SK-N-SH (cell line): ENCODE data around the gene MYL12A.

Experiments
- EP300 ChIP-seq, 2 experiments: IDR thresholded peaks; 2 replicates each; pipeline versions ENCODE4 v1.4.0 to v1.6.1; 2012; ENCODE audit warnings: borderline replicate concordance in 1 of 2, low read depth in 1 of 2, low read length in 1 of 2
- FOXM1 ChIP-seq: IDR thresholded peaks from 2 replicates; pipeline ENCODE4 v1.4.0; 2012; ENCODE audit warnings: low read depth, mild to moderate bottlenecking
- NFIC ChIP-seq: IDR thresholded peaks from 2 replicates; pipeline ENCODE4 v1.4.0; 2012; ENCODE audit warnings: borderline replicate concordance
- POLR2AphosphoS5 ChIP-seq: IDR thresholded peaks from 2 replicates; pipeline ENCODE4 v1.6.1; 2012; ENCODE audit warnings: low read depth, low read length
- USF2 ChIP-seq: fragments of 150-350 bp; IDR thresholded peaks from 2 replicates; pipeline ENCODE4 v1.6.1; 2017; ENCODE audit warnings: antibody characterized with exemption, low read length, low read depth, borderline replicate concordance
- YY1 ChIP-seq: IDR thresholded peaks from 2 replicates; pipeline ENCODE4 v1.4.0; 2012; ENCODE audit warnings: low read depth, mild to moderate bottlenecking
- TF ChIP-seq, protein P1 (sequence below): fragments of 200-600 bp; sonication (generic); IDR thresholded peaks from 2 replicates; pipeline ENCODE4 v1.6.1; 2017; ENCODE audit warnings: antibody characterized with exemption, mild to moderate bottlenecking, moderate library complexity

- TF ChIP-seq, protein P1, sequence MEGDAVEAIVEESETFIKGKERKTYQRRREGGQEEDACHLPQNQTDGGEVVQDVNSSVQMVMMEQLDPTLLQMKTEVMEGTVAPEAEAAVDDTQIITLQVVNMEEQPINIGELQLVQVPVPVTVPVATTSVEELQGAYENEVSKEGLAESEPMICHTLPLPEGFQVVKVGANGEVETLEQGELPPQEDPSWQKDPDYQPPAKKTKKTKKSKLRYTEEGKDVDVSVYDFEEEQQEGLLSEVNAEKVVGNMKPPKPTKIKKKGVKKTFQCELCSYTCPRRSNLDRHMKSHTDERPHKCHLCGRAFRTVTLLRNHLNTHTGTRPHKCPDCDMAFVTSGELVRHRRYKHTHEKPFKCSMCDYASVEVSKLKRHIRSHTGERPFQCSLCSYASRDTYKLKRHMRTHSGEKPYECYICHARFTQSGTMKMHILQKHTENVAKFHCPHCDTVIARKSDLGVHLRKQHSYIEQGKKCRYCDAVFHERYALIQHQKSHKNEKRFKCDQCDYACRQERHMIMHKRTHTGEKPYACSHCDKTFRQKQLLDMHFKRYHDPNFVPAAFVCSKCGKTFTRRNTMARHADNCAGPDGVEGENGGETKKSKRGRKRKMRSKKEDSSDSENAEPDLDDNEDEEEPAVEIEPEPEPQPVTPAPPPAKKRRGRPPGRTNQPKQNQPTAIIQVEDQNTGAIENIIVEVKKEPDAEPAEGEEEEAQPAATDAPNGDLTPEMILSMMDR, result no peak
- no peak for TF ChIP-seq FOXM1
- no peak for TF ChIP-seq POLR2AphosphoS5
- no peak for TF ChIP-seq EP300 (IDR thresholded peaks at IDR 0.05; ENCODE audit: borderline replicate concordance in 1 of 2, low read depth in 1 of 2, low read length in 1 of 2)
- TF ChIP-seq NFIC, result no peak
- no peak for TF ChIP-seq YY1
- no peak for TF ChIP-seq USF2
These were observed 38.6 kb downstream of the MYL12A start for GRCh38 chr18:3286159-3286558.
